Activated gamma-delta T cell treated with Interleukin-2 at 50 U/mL for 16 hours (primary cell): ENCODE data around the gene TCF7L2.
A peak's percentile ranks its signal among the peaks of the same experiment; 100 is the strongest.

Source experiments
- DNase-seq: peaks from one replicate; pipeline ENCODE4 v3.0.0-alpha.2; 2020

TCF7L2 gene

GRCh38 chr10:112949875-112950507 lies at the start of gene TCF7L2:
TSS of gene TCF7L2 (plus strand) at chr10:112950247. CDS start at chr10:112950757, 510 bp downstream.
- peak; percentile 38 for DNase-seq

- no peak for DNase-seq
These were observed 47.3 kb upstream of the TCF7L2 start for GRCh38 chr10:112902730-112903129.

GRCh38 chr10:112904000-112904399 lies 46.0 kb upstream of the TCF7L2 start:
- DNase-seq, result no peak

DNA sequence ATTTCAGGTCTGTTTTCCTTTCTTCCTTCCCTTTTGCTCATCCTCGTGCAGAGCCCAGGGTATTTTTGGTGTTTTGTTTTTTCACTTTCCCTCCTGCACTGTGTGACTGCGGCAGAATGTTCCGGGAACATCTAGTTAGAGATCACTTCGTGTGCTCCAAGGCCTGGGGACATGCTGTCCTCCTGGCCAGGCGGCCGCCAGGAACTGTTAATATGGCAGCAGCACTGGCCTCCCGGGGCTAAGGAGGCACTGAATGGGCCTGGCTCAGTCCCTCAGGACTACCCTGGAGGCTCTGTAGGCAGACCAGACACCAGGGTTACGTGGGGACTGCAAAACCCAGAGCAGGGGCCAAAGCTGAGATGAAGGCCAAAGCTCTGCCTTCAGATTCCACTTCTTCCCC lies 43.1 kb upstream of the TCF7L2 start:
- DNase-seq, result no peak

DNA sequence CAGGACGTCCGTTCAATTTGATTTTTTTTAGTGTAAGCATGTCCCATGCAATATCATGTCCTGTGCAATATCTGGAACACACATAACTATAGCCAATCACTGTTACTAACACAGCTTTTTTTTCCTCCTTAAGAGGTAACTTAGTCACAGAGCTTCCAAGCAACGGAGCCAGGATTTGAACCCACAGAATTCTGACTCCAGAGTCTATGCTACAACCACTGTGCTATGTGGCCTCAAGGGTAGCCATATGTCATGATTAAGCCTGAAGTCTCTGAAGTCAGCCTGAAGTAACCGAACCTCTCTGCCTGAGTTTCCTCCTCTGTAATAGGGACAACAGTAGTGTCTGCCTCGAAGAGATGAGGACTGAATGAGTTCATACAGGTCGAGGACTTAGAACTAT lies 42.2 kb upstream of the TCF7L2 start:
- no peak for DNase-seq

- DNase-seq, result no peak
These were observed 38.8 kb upstream of the TCF7L2 start for GRCh38 chr10:112911206-112911605.

DNA sequence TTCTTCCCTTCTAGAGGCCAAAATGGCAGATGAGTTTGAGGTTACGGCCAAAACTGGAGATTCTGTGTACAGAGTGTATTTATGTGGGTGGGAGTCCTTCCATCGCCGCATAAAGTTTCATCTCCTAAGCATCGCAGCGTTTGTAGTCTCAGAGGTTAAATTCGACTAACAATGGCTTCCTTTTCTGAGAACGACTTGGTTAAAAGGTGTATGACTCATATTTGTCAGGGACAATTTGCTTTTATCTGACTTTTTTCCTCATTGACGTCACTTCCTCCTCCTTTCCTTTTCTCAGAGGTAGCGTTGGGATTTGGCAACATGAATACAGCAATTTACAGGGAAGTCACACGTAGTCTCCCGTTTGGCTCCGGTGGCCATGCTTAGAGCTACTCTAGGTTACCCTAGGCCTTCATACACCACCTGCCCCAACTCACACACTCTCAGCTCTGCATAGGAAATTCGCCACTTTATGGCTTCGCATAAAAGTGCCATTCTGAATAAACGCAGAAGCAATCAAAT lies 37.6 kb upstream of the TCF7L2 start:
- DNase-seq, result no peak

- DNase-seq, result no peak
These were observed 36.8 kb upstream of the TCF7L2 start for GRCh38 chr10:112913255-112913654.

- no peak for DNase-seq
These were observed 36.3 kb upstream of the TCF7L2 start for GRCh38 chr10:112913661-112914287.

DNA sequence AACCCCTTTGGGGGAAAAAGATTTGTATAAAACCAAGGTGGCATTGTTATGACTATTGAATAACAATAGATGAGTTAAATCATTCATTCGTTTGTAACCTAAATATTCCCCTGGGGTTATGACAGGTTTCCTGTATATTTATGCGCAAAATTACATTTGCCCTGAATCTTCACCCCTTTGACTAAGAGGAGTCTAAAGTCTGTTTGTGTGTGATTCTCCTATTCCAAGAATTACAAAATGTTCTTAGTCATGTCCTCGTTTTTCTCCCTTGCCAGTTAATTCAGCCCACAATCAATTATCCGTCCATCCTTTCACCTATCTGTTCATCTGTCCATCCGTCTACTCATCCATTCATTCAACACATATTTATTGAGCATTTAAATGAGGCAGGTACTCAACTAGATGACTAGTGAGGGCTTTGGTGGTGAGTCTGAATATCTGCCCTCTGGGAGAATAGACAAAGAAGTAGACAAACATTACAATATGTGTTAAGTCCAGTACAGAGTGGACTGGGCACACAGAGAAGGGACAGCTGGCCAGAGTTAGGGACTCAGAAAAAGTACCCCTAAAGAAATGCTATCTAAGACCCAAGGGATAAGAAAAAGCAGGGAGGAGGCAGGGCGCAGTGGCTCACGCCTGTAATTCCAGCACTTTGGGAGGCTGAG lies 35.6 kb upstream of the TCF7L2 start:
- DNase-seq, result no peak

DNA sequence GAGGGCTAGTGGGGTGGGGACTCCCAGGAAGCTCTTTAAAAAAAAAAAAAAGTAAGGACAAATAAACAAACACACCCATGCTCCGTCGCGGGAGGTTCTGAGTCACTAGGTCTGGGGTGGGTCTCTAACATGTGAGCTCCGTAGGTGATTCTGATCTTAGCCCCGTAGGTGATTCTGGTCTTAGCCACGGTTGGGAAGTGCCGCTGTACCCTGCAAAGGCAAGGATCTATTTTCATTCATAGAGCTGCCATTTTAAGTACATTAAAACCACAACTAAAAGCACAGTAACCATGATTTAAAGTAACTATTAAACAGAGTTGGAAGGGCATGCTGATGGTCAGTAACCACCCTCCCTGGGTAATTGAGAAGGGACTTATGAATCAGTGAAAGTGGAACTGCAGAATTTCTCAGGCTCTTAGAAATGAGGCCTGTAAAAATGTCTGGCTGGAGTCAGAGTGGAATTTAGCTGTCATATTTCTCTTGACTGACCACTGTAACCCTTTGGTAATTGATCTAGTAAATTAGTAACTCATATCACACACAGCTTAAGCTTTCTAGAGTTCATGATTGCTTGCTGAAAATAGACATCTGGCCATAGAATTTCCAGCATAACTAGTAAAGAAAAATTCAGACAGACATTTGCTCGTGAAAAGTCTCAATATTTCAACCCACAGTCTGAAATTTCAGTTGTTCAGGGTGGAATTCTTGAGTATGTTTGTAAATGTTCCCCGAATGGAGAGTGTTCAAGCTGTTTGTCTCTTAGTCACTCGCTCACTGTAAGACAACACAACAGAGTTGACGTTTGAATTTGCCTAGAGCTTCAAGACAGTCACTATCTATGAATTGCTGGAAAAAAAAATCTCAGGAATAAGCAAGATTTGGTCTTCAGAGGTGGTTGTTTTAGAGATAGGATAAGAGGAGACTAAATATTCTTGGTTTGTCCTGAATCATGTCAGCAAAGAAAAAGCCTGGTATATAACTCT lies 34.2 kb upstream of the TCF7L2 start:
- no peak for DNase-seq

DNA sequence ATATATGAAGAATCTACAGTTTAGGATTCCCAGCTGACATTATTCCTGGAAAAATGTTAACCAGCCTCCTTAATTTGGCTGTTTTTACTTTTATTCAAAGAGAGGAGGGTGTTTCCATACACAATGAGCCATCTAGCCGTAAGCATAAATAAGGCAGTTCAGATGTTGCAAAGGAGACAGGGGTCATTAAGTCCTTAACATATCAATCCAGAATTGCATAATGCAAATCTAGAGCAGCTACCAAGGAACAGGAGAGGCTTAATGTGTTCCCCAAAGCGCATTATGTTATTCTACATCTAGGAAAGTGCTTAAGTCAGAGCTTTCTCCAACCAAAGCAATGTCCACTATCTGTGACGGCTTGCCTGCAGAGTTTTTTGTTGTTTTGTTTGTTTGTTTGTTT lies 32.4 kb upstream of the TCF7L2 start:
- DNase-seq, result no peak

DNA sequence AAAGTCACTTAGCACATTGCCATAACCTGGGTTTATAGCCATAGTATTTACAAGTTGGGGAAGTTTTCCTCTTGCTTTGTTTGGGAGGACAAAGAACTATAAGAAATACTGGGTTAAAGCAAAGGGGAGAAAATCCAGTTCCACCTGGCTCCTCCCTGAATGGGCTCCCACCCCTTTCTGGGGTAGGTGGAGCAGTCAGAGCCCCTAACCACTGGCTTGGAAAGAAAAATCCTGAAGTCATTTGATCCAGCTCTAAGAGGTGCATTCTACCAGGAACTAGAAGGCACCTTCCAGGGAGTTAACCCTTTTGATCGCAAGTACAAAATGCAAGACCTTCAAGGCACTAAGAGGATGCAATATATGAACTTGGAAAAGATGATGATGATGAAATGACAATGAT lies 31.3 kb upstream of the TCF7L2 start:
- DNase-seq, result no peak

GRCh38 chr10:112919721-112920120 lies 30.3 kb upstream of the TCF7L2 start:
- no peak for DNase-seq

DNA sequence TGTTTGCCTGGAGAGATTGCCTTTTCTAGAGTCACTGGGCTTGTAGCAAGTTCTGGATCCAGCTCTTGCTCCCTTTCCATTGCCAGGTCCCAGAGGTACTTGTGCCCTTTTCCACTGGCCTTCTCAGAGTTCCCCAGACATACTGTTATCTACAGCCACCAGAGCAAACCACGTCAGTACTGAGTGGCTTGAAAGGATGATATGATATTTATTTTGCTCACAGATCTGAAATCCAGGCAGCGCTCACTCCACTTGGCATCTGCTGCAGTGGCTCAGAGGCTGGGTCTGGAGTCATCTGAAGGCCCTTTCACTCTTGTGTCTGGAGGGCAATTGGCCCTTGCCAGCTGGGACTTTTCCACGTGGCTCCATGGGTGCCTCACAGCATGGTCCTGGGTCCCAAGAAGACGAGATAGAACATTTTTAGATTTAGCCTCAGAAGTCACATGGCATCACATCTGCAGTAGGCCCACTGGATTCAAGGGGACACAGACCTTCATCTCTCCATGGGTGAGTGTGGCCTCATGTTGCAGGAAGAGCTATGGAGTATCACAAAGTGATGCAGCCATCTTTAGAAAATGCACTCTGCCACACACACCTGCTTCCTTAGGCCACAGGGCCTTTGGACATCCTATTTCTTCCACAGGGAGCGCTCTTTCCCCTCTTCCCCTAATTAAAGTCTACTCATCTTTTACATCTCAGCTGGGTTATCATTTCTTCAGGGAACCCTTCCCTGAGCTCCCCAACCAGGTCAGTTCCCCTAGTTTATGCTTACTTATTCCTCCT lies 22.9 kb upstream of the TCF7L2 start:
- no peak for DNase-seq

GRCh38 chr10:112927980-112928379 lies 22.1 kb upstream of the TCF7L2 start:
- DNase-seq, result no peak

GRCh38 chr10:112932658-112933057 lies 17.4 kb upstream of the TCF7L2 start:
- no peak for DNase-seq

DNA sequence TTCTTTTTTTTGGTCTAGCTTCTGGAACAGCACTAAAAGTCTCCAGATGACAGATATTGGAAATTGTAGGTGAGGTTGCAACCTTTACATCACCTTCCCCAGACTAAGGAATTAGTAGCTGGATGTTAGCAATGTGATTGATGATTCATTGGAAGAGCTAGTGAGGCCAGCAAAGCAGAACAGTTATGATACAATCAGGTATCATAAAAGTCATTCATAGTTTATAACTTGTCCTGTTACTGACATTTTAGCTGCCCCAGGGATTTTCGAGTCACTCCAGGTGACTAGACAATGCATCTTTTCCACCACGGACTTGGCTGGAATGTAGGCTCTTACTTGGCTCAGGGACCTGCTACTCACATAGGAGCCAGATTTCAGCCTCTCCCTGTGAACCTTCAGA lies 15.9 kb upstream of the TCF7L2 start:
- DNase-seq, result no peak

DNA sequence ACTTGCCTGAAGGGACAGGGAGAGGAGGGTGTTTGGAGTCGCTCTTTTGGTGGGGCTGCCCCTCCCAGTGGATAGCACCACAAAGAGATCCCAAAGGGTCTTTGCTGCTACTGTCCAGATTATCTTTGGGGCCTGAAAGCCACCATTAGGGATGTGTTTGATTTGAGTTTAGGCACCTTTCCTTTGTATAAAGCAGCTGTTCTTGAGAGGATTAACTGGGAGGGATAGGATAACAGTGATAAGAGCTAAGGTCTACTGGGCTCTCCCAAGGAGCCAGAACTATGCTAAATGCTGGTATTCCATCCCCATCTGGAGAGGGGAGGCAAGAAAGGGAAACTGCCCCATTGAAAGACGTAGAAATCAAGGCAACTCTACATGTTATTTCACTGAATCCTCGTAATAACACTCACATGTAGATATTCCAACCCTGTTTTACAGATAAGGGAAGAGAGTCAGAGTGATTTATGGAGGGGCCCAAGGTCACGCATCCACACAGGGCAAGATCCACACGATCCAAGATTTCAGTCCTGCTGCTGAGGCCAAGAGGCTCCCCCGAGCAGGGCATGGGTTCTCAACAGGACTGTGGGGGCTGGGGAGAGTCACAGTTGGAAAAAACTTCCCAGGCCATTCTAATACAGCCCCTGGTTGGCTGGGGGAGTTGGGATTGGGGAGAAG lies 11.1 kb upstream of the TCF7L2 start:
- DNase-seq, result no peak

DNA sequence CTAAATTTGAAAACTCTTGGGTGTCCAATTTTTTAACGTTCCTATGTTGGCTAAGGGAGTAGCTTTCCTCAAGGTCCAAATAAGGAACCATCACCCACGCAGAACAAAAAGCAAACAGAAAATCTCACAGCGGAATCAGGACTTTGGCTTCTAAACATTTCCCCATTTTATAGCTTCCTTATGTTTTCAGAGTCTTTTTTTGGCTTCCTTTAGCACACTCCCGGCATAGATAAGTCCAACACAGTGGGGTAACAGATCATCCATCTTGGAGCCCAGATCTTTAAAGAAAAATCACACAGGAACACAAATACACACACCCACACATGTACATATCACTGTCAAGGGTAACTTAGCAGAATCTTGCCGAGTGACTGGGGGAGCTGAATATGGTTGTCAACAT lies 4.2 kb upstream of the TCF7L2 start:
- no peak for DNase-seq

DNA sequence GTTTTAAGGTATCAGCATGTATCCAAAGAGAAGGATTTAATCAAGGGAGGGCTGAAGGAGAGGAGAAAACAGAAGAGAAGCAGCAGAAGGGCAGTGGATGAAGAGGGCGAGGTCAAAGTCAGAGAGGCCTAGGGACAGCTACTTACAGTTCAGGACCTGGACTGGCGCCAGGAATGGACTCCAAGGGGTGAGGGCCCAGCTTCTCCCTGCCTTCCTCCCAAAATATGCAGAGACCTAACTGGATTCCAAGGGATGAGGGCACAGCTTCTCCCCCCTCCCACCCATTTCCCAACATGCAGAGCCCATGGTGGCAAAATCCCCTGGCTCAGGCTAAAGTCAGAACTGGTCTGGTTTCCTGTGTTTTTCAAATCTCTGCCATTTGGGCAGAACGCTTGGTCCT lies 3.4 kb upstream of the TCF7L2 start:
- DNase-seq, result no peak

DNA sequence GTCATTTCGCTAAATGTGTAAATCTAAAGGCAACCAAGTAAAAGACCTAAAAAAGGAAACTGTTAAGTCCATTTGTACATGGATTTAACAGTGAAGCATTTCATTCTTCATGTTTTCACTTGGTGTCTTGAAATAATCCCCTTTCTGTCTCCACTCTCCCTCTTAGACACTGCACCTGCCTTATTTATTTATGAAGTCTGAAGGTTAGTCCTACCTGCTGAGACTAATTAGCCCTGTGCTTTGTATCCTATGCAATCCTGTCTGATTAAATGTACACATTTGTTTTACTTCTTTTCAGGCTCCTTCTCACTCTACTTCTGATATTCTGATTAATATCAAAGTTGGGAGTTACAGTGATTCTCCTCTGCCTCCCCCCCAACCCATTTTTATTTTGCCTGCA lies 1.9 kb upstream of the TCF7L2 start:
- DNase-seq, result no peak
